ENCODE results near the gene SKI.

The SKI gene

GRCh38 chr1:2352341-2352896, 124.3 kb downstream of the SKI start:
- no peak for DNase-seq (ENCODE audit: low spot score)

GRCh38 chr1:2352897-2353550, 124.9 kb downstream of the SKI start:
- no peak for DNase-seq (ENCODE audit: low spot score)

- no peak for DNase-seq (ENCODE audit: low spot score)
Observed at GRCh38 chr1:2353551-2354438, 125.7 kb downstream of the SKI start.

- DNase-seq (ENCODE audit: low spot score), result no peak
Observed at GRCh38 chr1:2354511-2355372, 126.6 kb downstream of the SKI start.

- no peak for DNase-seq (ENCODE audit: low spot score)
Observed at GRCh38 chr1:2355373-2356261, 127.5 kb downstream of the SKI start.

- DNase-seq (ENCODE audit: low spot score), result no peak
Observed at GRCh38 chr1:2356401-2356800, 128.3 kb downstream of the SKI start.

GRCh38 chr1:2356911-2357845, 129.1 kb downstream of the SKI start:
- DNase-seq (ENCODE audit: low spot score), result no peak

GRCh38 chr1:2358072-2358471, 130.0 kb downstream of the SKI start:
- DNase-seq (ENCODE audit: low spot score), result no peak

GRCh38 chr1:2358651-2359640, 130.8 kb downstream of the SKI start:
- no peak for DNase-seq (ENCODE audit: low spot score)

Data from Ammon's horn (tissue), 1 donor.